ENCODE measurements around the gene MPP1. TPM values are rescaled to one million over a fixed set of nuclear protein-coding genes. Genes with fewer than 3 reads are reported as not detected.

Gene MPP1
- total and polyA plus RNA-seq, 9 of the 15 experiments (the other 6 are each of a cell fraction or from before 2014, with no cell fraction given), result 227 to 395 (median 283) TPM

DNA sequence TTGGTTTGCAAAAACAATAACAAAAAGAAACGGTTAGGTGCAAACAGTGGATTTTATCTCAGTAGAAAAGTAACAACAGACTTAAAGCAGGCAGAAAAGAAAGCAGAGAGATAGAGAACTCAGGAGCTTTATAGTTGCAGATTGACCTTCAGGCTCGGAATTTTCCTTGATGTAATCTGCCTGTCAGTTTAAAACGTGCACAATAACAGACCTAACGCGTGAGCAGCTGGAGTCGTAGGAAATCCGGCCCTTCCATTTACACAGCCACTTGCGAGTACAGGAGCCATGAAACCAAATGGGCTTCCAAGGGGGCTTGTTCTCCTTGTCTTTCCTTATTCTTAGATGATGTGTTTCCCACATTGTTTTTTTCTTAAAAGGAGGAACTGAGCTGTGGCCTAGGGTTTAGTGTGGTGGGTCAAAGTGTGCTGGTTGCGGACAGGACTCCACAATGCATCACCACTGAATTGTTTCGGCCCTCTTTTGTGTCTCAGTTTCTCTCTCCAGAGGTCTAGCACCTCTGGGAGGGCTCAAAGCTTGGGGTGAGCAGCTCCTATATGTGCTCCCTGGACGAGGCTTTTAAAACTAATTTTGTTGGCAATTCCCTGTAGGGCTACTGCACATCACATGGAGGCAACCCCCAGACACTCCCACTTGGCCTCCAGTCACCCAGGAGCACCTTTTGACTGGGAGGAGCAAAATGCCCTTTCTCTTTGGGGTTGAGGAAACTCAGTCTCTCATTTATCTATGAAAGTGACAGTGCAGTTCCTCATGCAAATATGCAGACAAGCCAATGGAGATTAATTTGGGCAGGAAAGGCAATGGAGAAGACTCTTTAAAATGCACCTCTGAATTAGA is 13.9 kb upstream of the MPP1 start (continued):
- no peak for TF ChIP-seq ETS2 (tag; IDR thresholded peaks at IDR 0.05; ENCODE audit: borderline replicate concordance, poor library complexity, severe bottlenecking)
- no peak for TF ChIP-seq ZNF165 (CRISPR knock-in tag; IDR thresholded peaks at IDR 0.05; ENCODE audit: borderline replicate concordance)
- no peak for TF ChIP-seq THRAP3 (IDR thresholded peaks at IDR 0.05; ENCODE audit: borderline replicate concordance)
- no peak for TF ChIP-seq MAZ (CRISPR knock-in tag; conservative IDR thresholded peaks at IDR 0.05 in 1 of 2, IDR thresholded peaks at IDR 0.05 in 1 of 2)
- no peak; the same call in 1 of the 2 replicates for TF ChIP-seq MAFF (IDR thresholded peaks at IDR 0.05; ENCODE audit: low read length)
- no peak for TF ChIP-seq HMGN3 (IDR thresholded peaks at IDR 0.05; ENCODE audit: borderline replicate concordance, extremely low read depth, insufficient read length, low read depth, low read length)
- TF ChIP-seq, protein P1, sequence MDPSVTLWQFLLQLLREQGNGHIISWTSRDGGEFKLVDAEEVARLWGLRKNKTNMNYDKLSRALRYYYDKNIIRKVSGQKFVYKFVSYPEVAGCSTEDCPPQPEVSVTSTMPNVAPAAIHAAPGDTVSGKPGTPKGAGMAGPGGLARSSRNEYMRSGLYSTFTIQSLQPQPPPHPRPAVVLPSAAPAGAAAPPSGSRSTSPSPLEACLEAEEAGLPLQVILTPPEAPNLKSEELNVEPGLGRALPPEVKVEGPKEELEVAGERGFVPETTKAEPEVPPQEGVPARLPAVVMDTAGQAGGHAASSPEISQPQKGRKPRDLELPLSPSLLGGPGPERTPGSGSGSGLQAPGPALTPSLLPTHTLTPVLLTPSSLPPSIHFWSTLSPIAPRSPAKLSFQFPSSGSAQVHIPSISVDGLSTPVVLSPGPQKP (CRISPR knock-in tag; IDR thresholded peaks at IDR 0.05), result no peak
- TF ChIP-seq, protein P2, sequence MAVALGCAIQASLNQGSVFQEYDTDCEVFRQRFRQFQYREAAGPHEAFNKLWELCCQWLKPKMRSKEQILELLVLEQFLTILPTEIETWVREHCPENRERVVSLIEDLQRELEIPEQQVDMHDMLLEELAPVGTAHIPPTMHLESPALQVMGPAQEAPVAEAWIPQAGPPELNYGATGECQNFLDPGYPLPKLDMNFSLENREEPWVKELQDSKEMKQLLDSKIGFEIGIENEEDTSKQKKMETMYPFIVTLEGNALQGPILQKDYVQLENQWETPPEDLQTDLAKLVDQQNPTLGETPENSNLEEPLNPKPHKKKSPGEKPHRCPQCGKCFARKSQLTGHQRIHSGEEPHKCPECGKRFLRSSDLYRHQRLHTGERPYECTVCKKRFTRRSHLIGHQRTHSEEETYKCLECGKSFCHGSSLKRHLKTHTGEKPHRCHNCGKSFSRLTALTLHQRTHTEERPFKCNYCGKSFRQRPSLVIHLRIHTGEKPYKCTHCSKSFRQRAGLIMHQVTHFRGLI (CRISPR knock-in tag; IDR thresholded peaks at IDR 0.05), result no peak
- no peak for TF ChIP-seq FIP1L1 (IDR thresholded peaks at IDR 0.05; ENCODE audit: low read depth, low read length, poor library complexity, severe bottlenecking)
- peak; percentile 37; the same call in 1 of the 2 replicates for TF ChIP-seq ZFX (CRISPR knock-in tag; IDR thresholded peaks at IDR 0.05)
- no peak for TF ChIP-seq TEAD2 (tag; IDR thresholded peaks at IDR 0.05)
- peak; percentile 48; the same call in 1 of the 2 replicates for TF ChIP-seq MYBL2 (IDR thresholded peaks at IDR 0.05; ENCODE audit: low read depth)
- no peak for TF ChIP-seq MYBL2 (CRISPR knock-in tag; IDR thresholded peaks at IDR 0.05; ENCODE audit: borderline replicate concordance)
